HG03575 (cell line): ENCODE measurements around the gene PSMD14.
"Not testable (repeated sequence)": the region's sequence is repeated elsewhere in the genome, so short reads cannot be mapped to it uniquely, and the experiment has no call there.

Experiments used
- ATAC-seq: cut with Tn5 transposase; IDR thresholded peaks from one replicate; pipeline ENCODE4 v1.9.1; 2021; ENCODE audit not compliant: unreplicated experiment, insufficient number of reproducible peaks, low FRiP score; ENCODE audit errors: extremely low read depth

PSMD14 gene

DNA sequence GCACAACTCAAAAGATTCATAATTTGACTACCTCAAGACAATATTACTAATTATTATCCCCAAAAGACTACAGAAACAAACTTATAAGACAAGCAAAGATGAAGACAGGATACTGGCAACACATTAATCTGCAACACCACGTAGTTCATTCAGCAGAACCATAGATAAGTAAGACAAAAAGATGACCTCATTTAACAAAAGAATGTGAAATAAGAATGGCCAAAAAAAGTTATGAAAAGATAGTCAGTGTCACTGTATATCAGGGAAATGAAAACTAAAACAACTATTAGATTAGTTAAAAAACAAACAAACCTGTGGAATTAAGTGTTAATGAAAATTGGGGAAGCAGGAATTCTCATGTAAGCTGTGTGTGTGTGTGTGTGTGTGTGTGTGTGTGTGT is 19.4 kb downstream of the PSMD14 start:
- ATAC-seq: no peak

DNA sequence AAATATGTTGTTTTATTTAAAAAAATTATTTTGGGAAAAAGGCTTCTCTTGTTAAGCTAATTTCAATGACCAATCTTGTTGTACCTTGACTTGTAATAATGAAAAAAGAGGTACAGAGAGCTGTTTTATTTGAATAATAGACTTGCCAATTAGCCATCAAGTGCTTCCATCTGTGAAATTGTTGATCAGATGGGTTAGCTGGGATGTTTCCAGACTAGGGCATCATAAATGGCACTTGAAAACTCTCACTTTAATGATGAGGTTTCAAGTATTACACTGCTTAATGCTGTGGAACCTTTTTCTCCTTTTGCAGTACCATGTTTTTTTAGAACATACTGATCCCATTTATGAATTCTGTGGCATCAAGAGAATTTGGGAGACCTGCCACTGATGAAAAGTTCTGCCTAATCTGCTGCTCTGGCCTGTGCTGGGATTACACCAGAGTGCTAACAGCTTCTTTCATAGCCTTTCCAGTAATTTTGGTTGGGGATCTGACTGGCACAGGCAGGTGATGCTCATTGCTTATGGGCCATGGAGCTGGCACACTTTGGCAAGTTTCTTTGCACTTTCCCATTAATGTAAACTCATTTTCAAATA is 24.2 kb downstream of the PSMD14 start:
- no peak for ATAC-seq

DNA sequence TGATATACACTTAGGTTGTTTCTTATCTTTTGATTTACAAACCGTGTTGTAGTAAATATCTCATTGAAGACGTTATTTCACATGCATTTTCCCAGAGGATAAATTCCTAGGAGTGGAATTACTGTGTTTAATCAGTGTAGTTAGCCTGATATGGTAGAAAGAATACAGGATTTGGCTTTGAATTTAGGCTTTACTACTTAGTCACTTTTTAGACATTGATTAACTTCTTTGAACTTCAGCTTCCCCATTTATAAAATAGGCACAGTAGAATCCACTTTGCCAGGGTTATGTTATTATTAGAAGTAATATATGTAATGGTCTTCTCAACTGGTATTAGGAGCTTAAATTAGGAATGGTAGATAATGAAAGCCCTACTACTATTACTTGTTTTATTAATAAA is 27.4 kb downstream of the PSMD14 start:
- no peak for ATAC-seq

GRCh38 chr2:161337247-161337646 is 29.0 kb downstream of the PSMD14 start:
- ATAC-seq: no peak

GRCh38 chr2:161339532-161339931 is 31.3 kb downstream of the PSMD14 start:
- ATAC-seq: not testable (repeated sequence)

- not testable (repeated sequence) for ATAC-seq
Measured at GRCh38 chr2:161340930-161341413, 32.7 kb downstream of the PSMD14 start.

DNA sequence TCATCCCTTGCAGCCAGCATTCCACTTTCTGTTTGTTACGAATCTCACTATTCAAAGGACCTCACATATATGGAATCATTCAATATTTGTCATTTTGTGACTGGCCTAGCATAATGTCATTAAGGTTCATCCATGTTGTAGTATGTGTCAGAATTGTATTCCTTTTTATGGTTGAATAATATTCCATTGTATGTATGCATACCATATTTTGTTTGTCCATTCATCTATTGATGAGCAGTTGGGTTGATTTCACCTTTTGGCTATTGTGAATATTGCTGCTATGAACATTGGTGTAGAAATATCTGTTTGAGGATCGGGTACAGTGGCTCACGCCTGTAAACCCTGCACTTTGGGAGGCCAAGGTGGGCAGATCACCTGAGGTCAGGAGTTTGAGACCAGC is 35.0 kb downstream of the PSMD14 start:
- no peak for ATAC-seq

DNA sequence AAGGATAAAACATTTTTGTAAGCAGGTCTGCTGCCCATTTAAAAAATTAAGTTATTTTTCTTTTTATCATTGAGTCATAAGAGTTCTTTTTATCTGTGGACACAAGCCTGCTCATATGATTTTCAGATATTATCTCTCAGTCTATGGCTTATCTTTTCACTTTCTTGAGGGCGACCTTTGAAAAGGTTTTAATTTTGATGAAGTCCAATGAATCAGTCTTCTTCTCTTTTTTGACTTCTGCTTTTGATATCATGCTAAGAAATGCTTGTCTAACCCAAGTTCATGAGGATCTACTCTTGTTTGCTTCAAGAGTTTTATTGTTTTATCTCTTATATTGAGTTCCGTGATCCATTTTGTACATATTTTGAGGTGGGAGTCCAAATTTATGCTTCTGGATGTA is 36.5 kb downstream of the PSMD14 start:
- no peak for ATAC-seq

- ATAC-seq: no peak
Measured at GRCh38 chr2:161351678-161352077, 43.5 kb downstream of the PSMD14 start.

DNA sequence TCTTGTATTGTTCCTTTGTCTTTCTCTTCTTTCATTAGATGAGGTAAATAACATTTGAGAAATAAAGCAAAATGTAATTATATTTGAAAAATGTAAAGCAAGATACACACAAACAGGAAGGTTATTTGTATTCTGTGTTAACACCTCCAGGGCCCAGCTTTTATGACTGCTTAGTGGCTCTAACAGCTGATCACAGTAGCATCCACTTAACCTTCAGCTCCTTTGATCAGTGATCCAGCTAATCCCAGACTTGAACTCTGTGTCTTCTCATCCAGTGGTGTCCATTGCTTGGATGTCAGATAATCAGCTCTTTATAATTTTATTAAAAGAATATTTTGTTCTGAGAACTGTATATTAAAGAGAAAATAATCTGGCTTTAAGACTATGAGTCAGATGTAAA is 44.5 kb downstream of the PSMD14 start:
- no peak for ATAC-seq

DNA sequence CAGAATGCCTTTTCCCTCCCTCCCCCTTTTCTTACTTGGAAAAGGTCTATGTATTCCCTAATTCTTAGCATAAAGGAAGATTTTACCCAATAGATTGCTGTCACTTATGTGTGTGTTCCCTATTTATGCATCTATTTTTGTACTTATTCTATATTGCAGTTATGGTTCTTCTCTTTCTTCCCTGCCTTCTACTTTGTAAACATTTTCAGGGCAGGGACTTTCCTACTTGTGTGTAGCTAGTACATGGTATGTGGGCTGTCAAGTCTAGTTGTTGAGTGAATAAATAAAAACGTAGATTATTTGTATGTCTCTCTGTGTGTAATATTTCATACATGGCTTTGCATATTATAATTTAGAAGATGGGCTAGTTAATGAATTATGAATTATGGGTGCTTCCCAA is 45.3 kb downstream of the PSMD14 start:
- no peak for ATAC-seq

- no peak for ATAC-seq
Measured at GRCh38 chr2:161354106-161354505, 45.9 kb downstream of the PSMD14 start.

DNA sequence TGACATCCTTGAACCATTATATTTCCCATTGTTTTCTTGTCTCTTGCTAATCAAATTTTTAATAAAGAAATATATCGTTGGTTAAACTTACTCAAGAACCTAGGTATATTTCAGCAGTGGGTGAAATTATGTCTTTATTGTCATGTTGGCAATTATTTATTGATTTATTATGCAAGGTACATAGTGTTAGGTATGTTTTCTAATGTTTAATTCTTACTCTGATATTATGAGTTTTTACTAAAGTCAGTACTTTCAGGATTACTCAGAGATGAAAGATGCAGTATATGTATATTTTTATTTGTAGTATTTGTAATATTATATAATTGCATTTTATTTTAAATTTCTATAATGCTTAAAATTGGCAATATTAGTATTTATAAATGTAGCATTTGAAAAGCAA is 46.9 kb downstream of the PSMD14 start:
- no peak for ATAC-seq

GRCh38 chr2:161355983-161356382 is 47.8 kb downstream of the PSMD14 start:
- ATAC-seq: no peak

- no peak for ATAC-seq
Measured at GRCh38 chr2:161357097-161357496, 48.9 kb downstream of the PSMD14 start.

- no peak for ATAC-seq
Measured at GRCh38 chr2:161358838-161359237, 50.6 kb downstream of the PSMD14 start.

DNA sequence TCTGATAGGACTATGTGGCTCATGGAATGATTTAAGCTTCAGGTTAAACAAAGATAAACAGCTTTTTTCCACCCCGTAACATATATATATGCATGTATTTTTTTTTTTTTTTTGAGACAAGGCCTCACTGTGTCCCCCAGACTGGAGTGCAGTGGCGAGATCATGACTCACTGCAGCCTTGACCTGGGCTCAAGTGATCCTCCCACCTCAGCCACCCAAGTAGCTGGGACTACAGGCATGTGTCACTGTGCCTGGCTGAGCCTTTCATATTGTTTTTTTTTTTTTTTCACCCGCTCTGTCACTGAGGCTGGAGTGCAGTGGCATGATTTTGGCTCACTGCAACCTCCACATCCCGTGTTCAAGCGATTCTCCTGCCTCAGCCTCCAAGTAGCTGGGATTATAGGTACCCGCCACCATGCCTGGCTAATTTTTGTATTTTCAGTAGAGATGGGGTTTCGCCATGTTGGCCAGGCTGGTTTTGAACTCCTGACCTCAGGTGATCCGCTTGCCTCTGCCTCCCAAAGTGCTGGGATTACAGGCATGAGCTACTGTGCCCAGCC is 52.0 kb downstream of the PSMD14 start:
- not testable (repeated sequence) for ATAC-seq

DNA sequence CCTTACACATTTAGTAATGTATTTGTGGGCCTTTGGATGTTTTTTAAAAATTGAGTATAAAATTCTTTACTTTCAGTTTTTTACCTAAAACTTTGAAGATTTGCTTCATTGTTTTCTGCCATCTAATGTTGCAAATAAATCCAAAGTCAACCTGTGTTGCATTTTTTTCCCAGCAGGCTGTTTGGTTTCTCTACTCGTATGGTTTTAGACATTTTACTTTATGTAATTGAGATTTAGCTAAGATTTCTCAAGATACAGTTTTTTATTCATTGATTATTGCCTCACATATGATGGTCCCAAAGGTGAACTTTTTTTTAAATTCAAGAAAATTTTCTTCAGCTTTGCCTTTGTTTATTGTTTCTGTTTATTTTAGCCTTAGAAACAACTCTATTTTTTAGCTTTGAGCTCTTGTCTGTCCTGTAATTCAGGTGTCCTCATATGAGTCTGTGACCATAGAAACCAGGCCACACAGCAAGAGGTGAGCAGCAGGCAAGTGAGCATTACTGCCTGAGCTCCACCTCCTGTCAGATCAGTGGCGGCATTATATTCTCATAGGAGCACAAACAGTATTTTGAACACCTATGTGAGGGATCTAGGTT is 54.4 kb downstream of the PSMD14 start:
- no peak for ATAC-seq

DNA sequence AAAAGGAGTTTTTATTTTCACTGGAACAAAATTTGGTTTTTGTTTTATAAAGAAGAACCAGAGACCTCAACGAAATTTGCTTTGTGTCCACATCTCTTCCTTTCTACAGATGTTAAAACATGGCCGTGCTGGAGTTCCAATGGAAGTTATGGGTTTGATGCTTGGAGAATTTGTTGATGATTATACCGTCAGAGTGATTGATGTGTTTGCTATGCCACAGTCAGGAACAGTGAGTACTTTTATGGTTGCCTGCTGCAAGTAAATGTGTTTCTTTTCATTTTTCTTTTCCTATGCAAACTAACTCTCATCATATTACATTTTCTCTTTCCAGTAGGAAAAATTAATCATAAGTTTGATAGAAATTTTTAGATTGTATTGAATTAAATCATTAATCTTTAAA is 59.5 kb downstream of the PSMD14 start:
- ATAC-seq: no peak

GRCh38 chr2:161369311-161369710 is 61.1 kb downstream of the PSMD14 start:
- no peak for ATAC-seq

DNA sequence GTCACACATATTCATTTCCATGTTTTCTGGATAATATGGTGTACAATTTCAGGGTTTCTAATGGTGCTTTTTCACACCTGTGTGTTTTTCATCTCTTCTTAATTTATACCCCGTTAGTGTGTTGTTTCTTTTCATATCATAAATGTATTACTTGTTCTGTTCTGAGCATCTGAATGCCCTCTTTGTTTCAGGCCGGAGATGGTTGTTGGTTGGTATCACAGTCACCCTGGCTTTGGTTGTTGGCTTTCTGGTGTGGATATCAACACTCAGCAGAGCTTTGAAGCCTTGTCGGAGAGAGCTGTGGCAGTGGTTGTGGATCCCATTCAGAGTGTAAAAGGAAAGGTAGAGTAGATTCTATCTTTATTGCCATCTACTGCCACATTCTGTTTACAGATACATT is 62.8 kb downstream of the PSMD14 start:
- no peak for ATAC-seq
